GM12878 (cell line): ENCODE data around the gene CAMK2A. TPM values are rescaled to one million over a fixed set of nuclear protein-coding genes. Genes with fewer than 3 reads are reported as not detected.

Experiments
- ATAC-seq: fragments of 200-7000 bp; cut with Tn5 transposase; 3 replicates; pipeline ENCODE4 v1.9.1; 2020; ENCODE audit warnings: mild to moderate bottlenecking, moderate library complexity
- BruUV-seq: library from RNA; stranded (reverse); fragments of 400-500 nt; replicated peaks from 2 replicates; lab custom pipeline; 2021; lab: Mats Ljungman, UMichigan
- CTCF ChIA-PET: fragments of 300-600 bp; sonication (Branson Sonifier 250); formaldehyde crosslinking; extraction: SDS; loops from one replicate; lab custom pipeline; 2021; ENCODE audit warnings: inconsistent platforms; lab: Yijun Ruan, JAX
- POLR2A ChIA-PET: fragments of 350-600 bp; formaldehyde crosslinking; extraction: SDS; loops from one replicate; lab custom pipeline; 2021; ENCODE audit warnings: inconsistent platforms; lab: Charles Lee
- RAD21 ChIA-PET: fragments of 300-600 bp; sonication (Branson Sonifier 250); formaldehyde crosslinking; loops from one replicate; lab custom pipeline; 2023; ENCODE audit warnings: antibody characterized with exemption; ENCODE audit not compliant: unreplicated experiment; lab: Charles Lee
- SMC1A ChIA-PET: fragments of 300-600 bp; sonication (Branson Sonifier 250); formaldehyde crosslinking; loops from one replicate; lab custom pipeline; 2023; ENCODE audit not compliant: unreplicated experiment, uncharacterized antibody; lab: Charles Lee
- DNase-seq: peaks from one replicate; pipeline ENCODE4 v3.0.0-alpha.2; 2011; ENCODE audit warnings: low read depth, low spot score
- FAIRE-seq: peaks from 3 replicates; lab custom pipeline; 2011; peaks lifted over from hg19 to GRCh38; lab: Jason Lieb, UNC
- H2AFZ ChIP-seq: 2 replicates; pipeline ENCODE4 v1.6.0; 2011; ENCODE audit warnings: low read depth, low read length, control low read depth; ENCODE audit not compliant: control insufficient read depth
- H3K27ac ChIP-seq: 2 replicates; pipeline ENCODE4 v1.5.1; 2011; ENCODE audit warnings: control low read depth; ENCODE audit not compliant: control insufficient read depth, insufficient read depth
- H3K27me3 ChIP-seq, 2 experiments: replicated peaks in 1 of 2; 2 replicates each; pipeline versions ENCODE4 v1.6.0 to v1.6.1; 2011; ENCODE audit warnings: low read length in 1 of 2; ENCODE audit not compliant: control insufficient read depth in 2 of 2, insufficient read depth in 2 of 2
- H3K36me3 ChIP-seq, 2 experiments: 2 replicates each; pipeline ENCODE4 v1.5.1; 2011; ENCODE audit warnings: low read length in 1 of 2; ENCODE audit not compliant: control insufficient read depth in 2 of 2, insufficient read depth in 2 of 2
- H3K4me1 ChIP-seq: 2 replicates; pipeline ENCODE4 v1.6.1; 2011; ENCODE audit warnings: mild to moderate bottlenecking, low read length, moderate library complexity, mixed read lengths; ENCODE audit not compliant: control insufficient read depth, insufficient read depth
- H3K4me2 ChIP-seq: 2 replicates; pipeline ENCODE4 v1.6.0; 2011; ENCODE audit warnings: control low read depth; ENCODE audit not compliant: control insufficient read depth, insufficient read depth
- H3K4me3 ChIP-seq: fragments of 200-600 bp; sonication (generic); 2 replicates; pipeline ENCODE4 v1.5.1; 2016
- H3K79me2 ChIP-seq: 2 replicates; pipeline ENCODE4 v1.6.0; 2011; ENCODE audit warnings: low read length; ENCODE audit not compliant: control insufficient read depth, insufficient read depth
- H3K9ac ChIP-seq: 2 replicates; pipeline ENCODE4 v1.8.0; 2011; ENCODE audit warnings: low read length, control low read depth, mixed read lengths; ENCODE audit not compliant: control insufficient read depth, insufficient read depth
- H3K9me3 ChIP-seq: replicated peaks from 3 replicates; pipeline ENCODE4 v1.5.1; 2011; ENCODE audit warnings: mild to moderate bottlenecking, low read length; ENCODE audit not compliant: control insufficient read depth, insufficient read depth
- H4K20me1 ChIP-seq: 2 replicates; pipeline ENCODE4 v1.6.0; 2011; ENCODE audit not compliant: control insufficient read depth, insufficient read depth
- CBFB ChIP-seq: IDR thresholded peaks from 2 replicates; pipeline ENCODE4 v1.6.1; 2016; ENCODE audit warnings: antibody characterized with exemption, low read depth
- FOXK2 ChIP-seq: fragments of 450-650 bp; IDR thresholded peaks from 2 replicates; pipeline ENCODE4 v1.6.1; 2017; ENCODE audit warnings: mild to moderate bottlenecking, moderate library complexity
- PBX3 ChIP-seq: IDR thresholded peaks from 2 replicates; pipeline ENCODE4 v1.6.1; 2011; ENCODE audit warnings: mild to moderate bottlenecking, low read depth, low read length, moderate library complexity; ENCODE audit not compliant: insufficient replicate concordance
- RAD51 ChIP-seq: fragments of 450-650 bp; IDR thresholded peaks from 2 replicates; pipeline ENCODE4 v1.6.1; 2016; ENCODE audit warnings: moderate library complexity, mild to moderate bottlenecking, inconsistent platforms
- SMARCA5 ChIP-seq: fragments of 450-650 bp; IDR thresholded peaks from 2 replicates; pipeline ENCODE4 v1.6.1; 2017; ENCODE audit warnings: mild to moderate bottlenecking
- SUPT20H ChIP-seq: IDR thresholded peaks from 2 replicates; pipeline ENCODE4 v1.6.1; 2011; ENCODE audit warnings: low read depth, mild to moderate bottlenecking, low read length, moderate library complexity, borderline replicate concordance; ENCODE audit not compliant: control insufficient read depth
- USF2 ChIP-seq: IDR thresholded peaks from 2 replicates; pipeline ENCODE4 v1.6.1; 2011; ENCODE audit warnings: low read depth, low read length, improper control_type of control experiment, borderline replicate concordance
- ZBED1 ChIP-seq: IDR thresholded peaks from 2 replicates; pipeline ENCODE4 v1.6.1; 2016; ENCODE audit warnings: borderline replicate concordance
- ZNF384 ChIP-seq: IDR thresholded peaks from 2 replicates; pipeline ENCODE4 v1.6.1; 2012; ENCODE audit warnings: low read depth, mild to moderate bottlenecking, low read length, improper control_type of control experiment, borderline replicate concordance
- WGBS: methylation state at CpG from one replicate; pipeline ENCODE4 v1.1.6; 2016; ENCODE audit warnings: low lambda C conversion rate; ENCODE audit not compliant: insufficient replicate concordance, insufficient coverage; ENCODE audit errors: missing lambda C conversion rate; 5-methylcytosine and 5-hydroxymethylcytosine counted together
- in situ Hi-C: fragments of 300-500 bp; cut with MboI; formaldehyde crosslinking; loops from 9 replicates; pipeline ENCODE4 v1.14.3; 2018; ENCODE audit warnings: mixed read lengths
- intact Hi-C: fragments of 100-400 bp; cut with micrococcal nuclease; formaldehyde crosslinking; loops from one replicate; pipeline ENCODE4 v1.14.2; 2022; ENCODE audit not compliant: unreplicated experiment
- polyA plus RNA-seq, 11 experiments: library from polyadenylated mRNA; depleted of rRNA in 4 of 11; unstranded in 6 of 11; stranded (reverse) in 5 of 11; fragments of >200 nt; fragmentation: Nextera tagmentation in 4 of 11; fragmentation: Illumina TruSeq in 1 of 11; extraction: Ambion mirVana in 4 of 11; extraction: Trizol in 1 of 11; gene quantifications; 1 replicate in 1 of 11; 2 replicates in 10 of 11; pipeline versions ENCODE4 v1.2.1 to v1.2.3, GENCODE V29; 2011 to 2016; ENCODE audit warnings: inconsistent platforms in 2 of 11, missing spikeins in 2 of 11, low read depth in 1 of 11
- total RNA-seq, 4 experiments: library from RNA; depleted of rRNA in 3 of 4; stranded (reverse); fragments of >200 nt in 3 of 4; fragmentation: Illumina TruSeq in 1 of 4; extraction: Trizol in 1 of 4; gene quantifications; 2 replicates each; pipeline versions ENCODE4 v1.2.1 to v1.2.3, GENCODE V29; 2013 to 2021
- TF ChIP-seq, protein P1 (sequence below): fragments of 450-650 bp; formaldehyde crosslinking; IDR thresholded peaks from 2 replicates; pipeline ENCODE4 v1.4.0; 2020; ENCODE audit warnings: mild to moderate bottlenecking, moderate library complexity

CAMK2A gene
- total and polyA plus RNA-seq, 10 of the 15 experiments (the other 5 are each of a cell fraction or from before 2014, with no cell fraction given) = 0.11 TPM; not detected in 9

GRCh38 chr5:150301170-150301505, 11.6 kb upstream of the CAMK2A start:
- CTCF ChIA-PET = no interaction called here
- POLR2A ChIA-PET = no interaction called here
- DNase-seq = no peak
- Histone ChIP-seq H3K9me3 (no peaks in the 10 kb centered on the region), H3K36me3 (no peaks in the 10 kb centered on the region), H3K27me3 (peaks cover 0 to 5% of the 10 kb centered on the region in 2 experiments; a peak in 3 of 4 replicates), H3K27ac (no peak overlapping the region), H4K20me1 (no peaks in the 10 kb centered on the region; the same call in 1 of the 2 replicates), H3K4me2 (no peak overlapping the region), H3K4me3 (no peak overlapping the region), H2AFZ (no peak overlapping the region), H3K9ac (no peak overlapping the region), H3K4me1 (no peaks in the 10 kb centered on the region), H3K79me2 (no peaks in the 10 kb centered on the region)
- in situ Hi-C loops = no loop called here
- SMC1A ChIA-PET = interaction anchor here (1.3 kb wide), 1 partner anchor 10 kb away, joined by 3 read pairs; no protein-coding TSS in a partner anchor
- FAIRE-seq = no peak
- intact Hi-C loops = no loop called here
- RAD21 ChIA-PET = no interaction called here
- WGBS = 0% methylated on average over 1 of the region's 1 CpG
- ATAC-seq = no peak
- TF ChIP-seq ZNF384 (no peak), SMARCA5 (no peak), SUPT20H (no peak), ZBED1 (no peak)
- BruUV-seq = no TSS peak

DNA sequence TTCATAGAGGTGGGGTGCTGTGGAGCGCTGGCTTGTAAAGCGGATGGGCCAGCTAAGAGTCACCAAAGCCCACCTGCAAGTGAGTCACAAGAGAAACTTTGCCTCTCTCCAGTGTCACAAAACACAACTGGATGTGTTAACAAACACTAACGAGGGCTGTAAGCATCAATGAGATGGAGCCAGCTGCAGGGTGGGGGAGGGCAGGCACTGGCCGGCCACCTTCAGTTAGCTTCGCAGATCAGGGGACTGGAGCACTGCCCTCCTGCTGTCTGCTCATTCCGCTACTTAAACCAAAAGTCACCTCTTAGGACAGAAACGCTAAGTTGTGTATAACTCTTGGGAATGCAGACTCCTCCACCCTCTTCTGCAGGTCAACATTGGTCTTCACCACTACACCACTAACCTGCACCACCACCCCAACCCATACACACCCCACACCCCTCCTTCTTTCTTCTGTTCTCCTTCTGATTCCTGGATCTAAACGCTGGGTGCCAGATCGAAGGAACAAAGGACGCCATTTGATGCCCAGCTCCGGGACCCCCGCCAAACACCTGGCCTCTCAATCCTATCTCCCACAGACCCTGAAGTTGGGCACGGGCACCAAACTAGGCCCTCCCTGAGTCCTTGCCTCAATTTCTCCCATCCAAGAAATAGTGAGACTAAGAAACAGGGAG, 11.1 kb upstream of the CAMK2A start:
- Histone ChIP-seq H3K9me3 (no peaks in the 10 kb centered on the region), H3K4me3 (no peak overlapping the region), H3K4me2 (no peak overlapping the region), H3K36me3 (no peaks in the 10 kb centered on the region), H3K9ac (no peak overlapping the region), H3K27me3 (peaks cover 0 to 5% of the 10 kb centered on the region in 2 experiments; a peak in 3 of 4 replicates), H4K20me1 (no peaks in the 10 kb centered on the region; the same call in 1 of the 2 replicates), H3K4me1 (no peaks in the 10 kb centered on the region), H2AFZ (no peak overlapping the region), H3K27ac (no peak overlapping the region), H3K79me2 (no peaks in the 10 kb centered on the region)
- DNase-seq = no peak
- ChIA-PET SMC1A (interaction anchor here (0.6 to 1.4 kb wide), 4 partner anchors 9 to 15 kb away, joined by 3 to 4 read pairs (median 3); no protein-coding TSS in a partner anchor), POLR2A (interaction anchor here (0.5 kb wide), 1 partner anchor 370 kb away, joined by 3 read pairs; no protein-coding TSS in a partner anchor), RAD21 (no interaction called here), CTCF (interaction anchor here (0.6 kb wide), 1 partner anchor 39 kb away, joined by 3 read pairs; no protein-coding TSS in a partner anchor)
- BruUV-seq = no TSS peak
- in situ Hi-C loops (no loop called here), intact Hi-C loops (no loop called here)
- 57% methylated on average over 13 of the region's 13 CpGs for WGBS
- TF ChIP-seq FOXK2 (no peak), USF2 (no peak), CBFB (no peak), PBX3 (no peak), RAD51 (no peak)
- TF ChIP-seq, protein P1, sequence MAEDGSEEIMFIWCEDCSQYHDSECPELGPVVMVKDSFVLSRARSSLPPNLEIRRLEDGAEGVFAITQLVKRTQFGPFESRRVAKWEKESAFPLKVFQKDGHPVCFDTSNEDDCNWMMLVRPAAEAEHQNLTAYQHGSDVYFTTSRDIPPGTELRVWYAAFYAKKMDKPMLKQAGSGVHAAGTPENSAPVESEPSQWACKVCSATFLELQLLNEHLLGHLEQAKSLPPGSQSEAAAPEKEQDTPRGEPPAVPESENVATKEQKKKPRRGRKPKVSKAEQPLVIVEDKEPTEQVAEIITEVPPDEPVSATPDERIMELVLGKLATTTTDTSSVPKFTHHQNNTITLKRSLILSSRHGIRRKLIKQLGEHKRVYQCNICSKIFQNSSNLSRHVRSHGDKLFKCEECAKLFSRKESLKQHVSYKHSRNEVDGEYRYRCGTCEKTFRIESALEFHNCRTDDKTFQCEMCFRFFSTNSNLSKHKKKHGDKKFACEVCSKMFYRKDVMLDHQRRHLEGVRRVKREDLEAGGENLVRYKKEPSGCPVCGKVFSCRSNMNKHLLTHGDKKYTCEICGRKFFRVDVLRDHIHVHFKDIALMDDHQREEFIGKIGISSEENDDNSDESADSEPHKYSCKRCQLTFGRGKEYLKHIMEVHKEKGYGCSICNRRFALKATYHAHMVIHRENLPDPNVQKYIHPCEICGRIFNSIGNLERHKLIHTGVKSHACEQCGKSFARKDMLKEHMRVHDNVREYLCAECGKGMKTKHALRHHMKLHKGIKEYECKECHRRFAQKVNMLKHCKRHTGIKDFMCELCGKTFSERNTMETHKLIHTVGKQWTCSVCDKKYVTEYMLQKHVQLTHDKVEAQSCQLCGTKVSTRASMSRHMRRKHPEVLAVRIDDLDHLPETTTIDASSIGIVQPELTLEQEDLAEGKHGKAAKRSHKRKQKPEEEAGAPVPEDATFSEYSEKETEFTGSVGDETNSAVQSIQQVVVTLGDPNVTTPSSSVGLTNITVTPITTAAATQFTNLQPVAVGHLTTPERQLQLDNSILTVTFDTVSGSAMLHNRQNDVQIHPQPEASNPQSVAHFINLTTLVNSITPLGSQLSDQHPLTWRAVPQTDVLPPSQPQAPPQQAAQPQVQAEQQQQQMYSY (CRISPR knock-in tag) = no peak
- no peak for ATAC-seq
- FAIRE-seq = no peak
